AG09309 (cell line): Measurements from ENCODE around the gene HIVEP3.

Experiments
- DNase-seq: peaks from one replicate; pipeline ENCODE4 v3.0.0-alpha.2; 2010; ENCODE audit warnings: low read depth
- H3K4me3 ChIP-seq: 2 replicates; pipeline ENCODE4 v1.5.1; 2011; ENCODE audit warnings: mild to moderate bottlenecking, low read depth, low read length, moderate library complexity; ENCODE audit not compliant: control insufficient read depth
- TF ChIP-seq, protein P1 (sequence below): IDR thresholded peaks from 2 replicates; pipeline ENCODE4 v1.5.1; 2011; ENCODE audit warnings: mild to moderate bottlenecking, low read depth, low read length, inconsistent platforms; ENCODE audit not compliant: insufficient read depth, control insufficient read depth; ENCODE audit errors: missing control alignments

The HIVEP3 gene

DNA sequence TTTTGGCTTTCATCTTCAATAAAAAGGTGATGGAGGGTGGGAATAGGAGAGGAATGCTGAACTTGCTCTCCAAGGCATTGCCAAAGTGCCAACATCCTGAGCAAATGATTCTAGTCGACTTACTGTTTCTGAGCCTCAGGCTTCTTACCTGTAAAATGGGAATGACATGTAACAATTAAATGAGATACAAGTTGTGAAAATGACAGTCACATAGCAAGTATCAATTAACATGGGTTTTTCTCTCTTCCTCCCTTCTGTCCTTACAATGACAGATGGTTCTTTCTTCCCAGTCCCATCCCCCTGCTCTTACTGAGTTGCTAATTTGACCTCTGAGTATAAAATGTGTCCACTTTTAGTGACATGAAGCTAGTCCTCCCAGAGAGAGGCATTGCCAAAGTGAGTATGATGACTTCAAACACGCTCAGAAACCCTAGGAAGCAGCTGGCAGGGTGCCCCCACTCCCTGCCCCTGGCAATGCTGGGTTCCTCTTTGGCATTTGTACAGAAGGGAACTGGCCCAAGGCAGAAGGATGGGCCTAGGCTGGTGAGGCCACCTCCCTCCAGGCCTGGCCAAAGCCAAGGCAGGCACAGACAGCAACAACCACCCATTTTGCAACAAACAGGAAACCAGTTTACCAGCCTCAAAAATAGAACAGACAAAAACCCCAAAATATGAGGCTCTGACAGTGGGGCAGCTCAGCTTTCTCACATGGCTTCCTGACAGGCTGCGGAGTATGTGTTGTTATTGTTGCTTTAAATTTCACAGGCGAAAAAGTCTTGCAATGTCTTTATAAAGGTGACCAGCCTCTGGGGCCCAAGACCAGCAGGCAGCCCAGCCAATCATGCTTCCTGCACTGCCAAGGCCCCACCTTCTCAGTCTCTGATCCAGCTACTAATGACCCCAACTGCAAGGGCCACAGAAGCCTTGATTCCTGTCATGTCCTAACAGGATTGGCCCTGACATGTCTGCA is 115.9 kb downstream of the HIVEP3 start:
- TF ChIP-seq, protein P1, sequence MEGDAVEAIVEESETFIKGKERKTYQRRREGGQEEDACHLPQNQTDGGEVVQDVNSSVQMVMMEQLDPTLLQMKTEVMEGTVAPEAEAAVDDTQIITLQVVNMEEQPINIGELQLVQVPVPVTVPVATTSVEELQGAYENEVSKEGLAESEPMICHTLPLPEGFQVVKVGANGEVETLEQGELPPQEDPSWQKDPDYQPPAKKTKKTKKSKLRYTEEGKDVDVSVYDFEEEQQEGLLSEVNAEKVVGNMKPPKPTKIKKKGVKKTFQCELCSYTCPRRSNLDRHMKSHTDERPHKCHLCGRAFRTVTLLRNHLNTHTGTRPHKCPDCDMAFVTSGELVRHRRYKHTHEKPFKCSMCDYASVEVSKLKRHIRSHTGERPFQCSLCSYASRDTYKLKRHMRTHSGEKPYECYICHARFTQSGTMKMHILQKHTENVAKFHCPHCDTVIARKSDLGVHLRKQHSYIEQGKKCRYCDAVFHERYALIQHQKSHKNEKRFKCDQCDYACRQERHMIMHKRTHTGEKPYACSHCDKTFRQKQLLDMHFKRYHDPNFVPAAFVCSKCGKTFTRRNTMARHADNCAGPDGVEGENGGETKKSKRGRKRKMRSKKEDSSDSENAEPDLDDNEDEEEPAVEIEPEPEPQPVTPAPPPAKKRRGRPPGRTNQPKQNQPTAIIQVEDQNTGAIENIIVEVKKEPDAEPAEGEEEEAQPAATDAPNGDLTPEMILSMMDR: no peak
- DNase-seq: no peak
- H3K4me3 ChIP-seq: no peak overlapping the region

DNA sequence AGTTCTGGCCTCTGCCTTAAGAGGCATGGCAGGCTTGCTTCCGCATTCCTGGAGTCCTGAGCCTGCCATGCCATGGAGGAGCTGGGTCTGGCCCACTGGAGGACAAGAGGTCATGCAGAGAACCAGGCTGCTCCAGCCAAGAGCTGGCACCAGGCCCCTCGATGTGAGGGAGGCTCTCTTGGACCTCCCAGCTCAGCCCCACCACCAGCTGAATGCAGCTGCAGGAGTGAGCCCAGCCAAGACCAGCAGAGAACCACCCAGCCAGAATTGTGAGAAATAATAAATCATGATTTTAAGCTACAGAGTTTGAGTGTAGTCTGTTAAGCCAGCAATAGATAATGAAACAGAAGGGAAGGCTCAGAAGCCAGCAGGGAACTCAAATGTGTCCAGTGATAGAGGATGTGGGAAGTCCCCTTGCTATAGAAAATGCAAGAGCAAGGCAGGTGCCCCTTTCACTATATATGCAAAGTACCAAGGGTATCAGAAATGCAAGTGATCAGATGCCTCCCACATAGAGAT is 118.4 kb downstream of the HIVEP3 start:
- DNase-seq: no peak
- H3K4me3 ChIP-seq: no peak overlapping the region
- TF ChIP-seq, protein P1: no peak

DNA sequence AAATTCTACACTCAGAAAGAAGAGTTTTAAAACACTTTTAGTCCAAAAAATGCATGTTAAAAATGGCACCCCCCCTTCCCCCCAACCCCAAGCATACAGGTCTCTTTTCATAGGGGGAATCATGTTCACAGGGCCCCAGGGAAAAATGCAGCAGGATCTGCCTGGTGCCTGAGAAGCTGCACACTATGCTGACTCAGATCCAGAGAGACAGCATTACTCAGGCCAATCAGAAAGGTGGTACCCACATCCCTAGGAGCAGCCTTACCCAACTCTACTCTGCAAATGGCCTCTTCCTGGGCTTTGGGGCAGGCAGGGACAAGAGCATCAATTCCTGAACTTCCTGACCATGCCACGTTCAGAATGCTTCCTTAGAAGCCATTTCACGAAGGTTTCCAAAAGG is 119.0 kb downstream of the HIVEP3 start:
- no peak for DNase-seq
- TF ChIP-seq, protein P1: no peak
- H3K4me3 ChIP-seq: no peak overlapping the region

DNA sequence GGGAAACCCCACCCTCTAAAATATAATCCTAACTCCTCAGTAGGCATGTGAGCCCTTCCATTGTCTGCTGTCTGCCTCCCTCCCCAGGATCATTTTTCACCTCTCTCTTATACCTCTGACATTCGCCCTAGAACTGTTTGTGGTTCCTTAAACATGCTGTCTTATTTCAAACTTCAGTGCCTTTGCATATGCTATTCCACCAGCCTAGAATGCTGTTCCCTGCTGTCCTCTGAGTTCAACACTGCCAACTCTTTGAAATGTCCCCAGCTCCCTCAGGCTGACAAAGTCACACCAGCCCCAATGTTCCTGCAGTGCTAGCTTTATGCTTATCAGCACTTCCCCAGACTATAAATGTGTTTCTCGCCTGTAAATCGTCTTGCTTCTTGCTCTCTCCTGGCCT is 119.5 kb downstream of the HIVEP3 start:
- DNase-seq: no peak
- TF ChIP-seq, protein P1: no peak
- no peak overlapping the region for H3K4me3 ChIP-seq

DNA sequence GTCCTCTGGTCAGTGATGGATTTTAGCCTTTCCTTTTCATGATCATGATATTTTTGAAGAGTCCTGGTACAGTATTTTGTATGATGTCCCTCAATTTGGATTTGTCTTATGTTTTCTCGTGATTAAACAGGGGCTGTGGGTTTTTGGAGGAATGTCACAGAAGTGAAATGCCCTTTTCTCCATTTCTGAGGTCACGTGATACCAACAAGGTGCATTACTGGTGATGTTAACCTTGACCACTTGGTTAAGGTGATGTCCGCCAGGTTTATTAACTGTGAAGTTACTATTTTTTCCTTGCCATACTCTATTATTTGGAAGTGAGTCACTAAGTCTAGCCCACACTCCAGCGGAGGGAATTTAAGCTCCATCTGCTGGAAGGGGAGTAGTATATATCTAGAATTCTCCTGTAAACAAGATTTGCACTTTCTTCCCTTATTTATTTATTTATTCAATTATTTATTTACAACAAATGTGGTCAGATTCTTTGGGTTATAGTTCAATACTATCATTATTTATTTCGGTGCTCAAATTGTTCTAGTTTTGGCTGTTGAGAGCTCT is 123.4 kb downstream of the HIVEP3 start:
- H3K4me3 ChIP-seq: no peak overlapping the region
- no peak for DNase-seq
- TF ChIP-seq, protein P1: peak; percentile 55

DNA sequence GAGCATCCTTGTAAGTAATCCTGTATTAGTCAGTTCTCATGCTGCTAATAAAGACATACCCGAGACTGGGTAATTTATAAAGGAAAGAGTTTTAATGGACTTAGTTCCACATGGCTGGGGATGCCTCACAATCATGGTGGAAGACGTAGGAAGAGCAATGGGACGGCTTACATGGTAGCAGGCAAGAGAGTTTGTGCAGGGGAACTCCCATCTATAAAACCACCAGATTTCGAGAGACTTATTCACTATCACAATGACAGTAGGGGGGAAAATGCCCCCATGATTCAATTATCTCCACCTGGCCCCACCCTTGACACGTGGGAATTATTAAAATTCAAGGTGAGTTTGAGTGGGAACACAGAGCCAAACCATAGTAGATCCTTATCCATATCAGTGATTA is 124.7 kb downstream of the HIVEP3 start:
- DNase-seq: no peak
- TF ChIP-seq, protein P1: no peak
- H3K4me3 ChIP-seq: no peak overlapping the region
